CD14-positive monocyte (primary cell): ENCODE data around the gene WFDC1. TPM values are rescaled to one million over a fixed set of nuclear protein-coding genes. Genes with fewer than 3 reads are reported as not detected.

Experiments
- DNase-seq, 3 donors: peaks; one replicate each; pipeline ENCODE4 v3.0.0-alpha.2; 2011 to 2022
- H2AFZ ChIP-seq: 2 replicates; pipeline ENCODE4 v1.6.0; 2012; ENCODE audit warnings: mild to moderate bottlenecking, low read depth, low read length, inconsistent platforms; ENCODE audit not compliant: insufficient read depth, poor library complexity, severe bottlenecking
- H3K27ac ChIP-seq, 2 donors: 1 replicate in 1 of 2; 2 replicates in 1 of 2; pipeline ENCODE4 v1.5.1; 2012 to 2013; ENCODE audit warnings: low read length in 2 of 2, control low read depth in 1 of 2, inconsistent platforms in 1 of 2, low read depth in 1 of 2, mild to moderate bottlenecking in 1 of 2
- H3K27me3 ChIP-seq, 2 donors: one replicate each; pipeline versions ENCODE4 v1.6.0 to v1.6.1; 2011 to 2013; ENCODE audit warnings: low read length in 2 of 2; ENCODE audit not compliant: control insufficient read depth in 2 of 2, insufficient read depth in 2 of 2
- H3K36me3 ChIP-seq, 2 donors: replicated peaks in 1 of 2; 1 replicate in 1 of 2; 2 replicates in 1 of 2; pipeline versions ENCODE4 v1.5.1 to v1.6.1; 2012 to 2013; ENCODE audit warnings: low read length in 2 of 2, control low read depth in 1 of 2, inconsistent platforms in 1 of 2, mild to moderate bottlenecking in 1 of 2; ENCODE audit not compliant: insufficient read depth in 2 of 2, control insufficient read depth in 1 of 2
- H3K4me1 ChIP-seq, 2 donors: 1 replicate in 1 of 2; 2 replicates in 1 of 2; pipeline versions ENCODE4 v1.5.1 to v1.6.1; 2012 to 2013; ENCODE audit warnings: low read length in 2 of 2, control low read depth in 1 of 2, inconsistent platforms in 1 of 2, mild to moderate bottlenecking in 1 of 2, moderate library complexity in 1 of 2; ENCODE audit not compliant: insufficient read depth in 2 of 2, control insufficient read depth in 1 of 2
- H3K4me2 ChIP-seq: replicated peaks from 2 replicates; pipeline ENCODE3; 2012; ENCODE audit warnings: low read length, moderate library complexity, mild to moderate bottlenecking; ENCODE audit not compliant: poor library complexity, severe bottlenecking; ENCODE audit errors: extremely low read depth
- H3K4me3 ChIP-seq, 3 experiments: fragments of 200-600 bp in 1 of 3; sonication (generic) in 1 of 3; replicated peaks in 1 of 3; 1 replicate in 2 of 3; 2 replicates in 1 of 3; pipeline ENCODE4 v1.5.1; 2011 to 2013; ENCODE audit warnings: low read length in 3 of 3, mild to moderate bottlenecking in 3 of 3, control low read depth in 2 of 3, low read depth in 2 of 3, inconsistent platforms in 1 of 3, moderate library complexity in 1 of 3
- H3K79me2 ChIP-seq: 2 replicates; pipeline ENCODE4 v1.6.0; 2012; ENCODE audit warnings: mild to moderate bottlenecking, control low read depth, inconsistent platforms, low read length, moderate library complexity; ENCODE audit not compliant: insufficient read depth
- H3K9ac ChIP-seq: 2 replicates; pipeline ENCODE4 v1.6.0; 2017; ENCODE audit warnings: low read length, mild to moderate bottlenecking; ENCODE audit not compliant: insufficient read depth, poor library complexity, severe bottlenecking
- H3K9me3 ChIP-seq, 2 donors: replicated peaks in 1 of 2; 1 replicate in 1 of 2; 2 replicates in 1 of 2; pipeline versions ENCODE4 v1.5.1 to v1.6.1; 2012 to 2013; ENCODE audit warnings: low read length in 2 of 2, control low read depth in 1 of 2; ENCODE audit not compliant: control insufficient read depth in 1 of 2, insufficient read depth in 1 of 2
- H4K20me1 ChIP-seq: 2 replicates; pipeline ENCODE4 v1.6.0; 2012; ENCODE audit warnings: mild to moderate bottlenecking, low read length, control low read depth, moderate library complexity; ENCODE audit not compliant: insufficient read depth
- H3K27ac Mint-ChIP-seq, 7 donors: one replicate each; pipeline ENCODE4 v1.8.0; 2020; ENCODE audit warnings: mild to moderate bottlenecking in 7 of 7, mixed read lengths in 7 of 7, moderate library complexity in 6 of 7, inconsistent platforms in 2 of 7
- H3K27me3 Mint-ChIP-seq, 3 donors: one replicate each; pipeline ENCODE4 v1.8.0; 2021 to 2022; ENCODE audit warnings: low read depth in 3 of 3, mild to moderate bottlenecking in 3 of 3, mixed read lengths in 3 of 3, moderate library complexity in 3 of 3, inconsistent platforms in 1 of 3
- H3K36me3 Mint-ChIP-seq, 2 donors: one replicate each; pipeline ENCODE4 v1.8.0; 2020; ENCODE audit warnings: mixed read lengths in 2 of 2, inconsistent platforms in 1 of 2, mild to moderate bottlenecking in 1 of 2
- H3K4me1 Mint-ChIP-seq: one replicate; pipeline ENCODE4 v1.8.0; 2020; ENCODE audit warnings: mild to moderate bottlenecking, mixed read lengths
- H3K4me3 Mint-ChIP-seq, 2 donors: one replicate each; pipeline ENCODE4 v1.8.0; 2020; ENCODE audit warnings: mild to moderate bottlenecking in 2 of 2, mixed read lengths in 2 of 2, moderate library complexity in 1 of 2
- H3K9me3 Mint-ChIP-seq, 7 donors: one replicate each; pipeline ENCODE4 v1.8.0; 2020 to 2022; ENCODE audit warnings: mixed read lengths in 7 of 7, mild to moderate bottlenecking in 6 of 7, moderate library complexity in 6 of 7, inconsistent platforms in 2 of 7
- CTCF ChIP-seq: fragments of 200-600 bp; IDR thresholded peaks from one replicate; pipeline ENCODE4 v1.8.0; 2022; ENCODE audit warnings: antibody characterized with exemption, mild to moderate bottlenecking
- WGBS: methylation state at CpG from one replicate; pipeline ENCODE4 v1.1.5; 2013; ENCODE audit warnings: missing lambda C conversion rate; ENCODE audit not compliant: insufficient coverage; 5-methylcytosine and 5-hydroxymethylcytosine counted together
- intact Hi-C, 2 donors: fragments of 100-400 bp; cut with micrococcal nuclease; formaldehyde crosslinking; loops; one replicate each; pipeline versions ENCODE4 v1.15.0 to v1.15.1; 2023
- polyA plus RNA-seq, 3 donors: library from polyadenylated mRNA; depleted of rRNA in 1 of 3; unstranded in 2 of 3; stranded (reverse) in 1 of 3; fragments of 300-500 nt in 2 of 3; fragments of >200 nt in 1 of 3; fragmentation: Illumina TruSeq in 2 of 3; gene quantifications; 1 replicate in 2 of 3; 2 replicates in 1 of 3; pipeline ENCODE4 v1.2.3, GENCODE V29; 2012 to 2021

The WFDC1 gene
- polyA plus RNA-seq, 3 donors, result not detected

DNA sequence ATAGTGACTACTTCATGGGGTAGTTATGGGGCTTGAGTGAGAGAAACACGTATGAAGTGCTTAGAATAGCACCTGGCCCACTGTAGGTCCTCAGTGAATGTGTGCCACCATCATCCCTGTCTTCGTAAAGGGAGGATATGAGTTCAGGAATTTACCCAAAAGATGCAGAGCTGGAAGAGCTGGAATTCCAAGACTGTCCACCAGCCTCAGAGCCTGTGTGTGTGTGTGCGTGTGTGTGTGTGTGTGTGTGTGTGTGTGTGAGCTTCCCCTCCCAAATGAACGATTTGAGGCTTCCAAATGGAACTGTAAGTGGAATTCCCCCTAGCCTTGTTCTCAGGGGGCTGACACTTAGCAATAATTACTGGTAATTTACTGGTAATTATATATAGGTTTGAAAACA is 27.3 kb downstream of the WFDC1 start:
- Mint-ChIP-seq H3K36me3 (no peaks in the 10 kb centered on the region), H3K4me1 (peaks cover 5% of the 10 kb centered on the region), H3K9me3 (peaks cover 7 to 16% (median 12%) of the 10 kb centered on the region in 7 donors), H3K4me3 (no peak overlapping the region), H3K27ac (no peak overlapping the region), H3K27me3 (peaks cover 0 to 3% (median 0%) of the 10 kb centered on the region in 3 donors)
- TF ChIP-seq CTCF, result no peak
- no peaks in the 10 kb centered on the region for H3K4me1 ChIP-seq
- no peak for DNase-seq
- H3K36me3 ChIP-seq, result no peaks in the 10 kb centered on the region
- no peak overlapping the region for H3K9ac ChIP-seq
- no peak overlapping the region for H3K4me2 ChIP-seq
- no peaks in the 10 kb centered on the region for H4K20me1 ChIP-seq
- H3K27ac ChIP-seq, result no peak overlapping the region
- H3K27me3 ChIP-seq, result no peaks in the 10 kb centered on the region
- H3K79me2 ChIP-seq, result no peaks in the 10 kb centered on the region
- H2AFZ ChIP-seq, result no peak overlapping the region
- peaks cover 9 to 16% of the 10 kb centered on the region in 2 donors for H3K9me3 ChIP-seq
- WGBS, result 82% methylated on average over 2 of the region's 4 CpGs
- intact Hi-C loops, result no loop called here
- H3K4me3 ChIP-seq, result no peak overlapping the region

DNA sequence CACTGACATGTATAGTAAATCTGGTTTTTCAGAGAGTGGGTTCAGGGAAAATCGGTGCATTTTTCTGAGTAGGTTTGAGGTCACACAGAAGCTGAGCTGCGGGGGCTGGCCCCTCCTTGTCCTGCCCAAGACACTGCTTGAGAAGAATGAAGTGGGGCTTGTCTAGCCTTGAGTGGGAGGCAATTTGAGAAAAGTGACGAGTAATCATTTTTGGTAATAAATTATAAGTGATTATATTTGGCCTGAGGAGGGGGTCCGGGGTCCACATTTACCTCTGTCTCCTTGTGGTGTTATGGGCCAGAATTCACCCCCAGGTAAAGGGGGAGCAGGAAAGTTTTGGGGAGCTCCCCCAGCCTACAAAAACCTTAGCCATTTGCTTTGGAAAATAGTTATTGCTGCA is 28.1 kb downstream of the WFDC1 start:
- 95% methylated on average over 2 of the region's 4 CpGs for WGBS
- no peak for TF ChIP-seq CTCF
- Mint-ChIP-seq H3K27ac (no peak overlapping the region), H3K27me3 (peaks cover 0 to 3% (median under 1%) of the 10 kb centered on the region in 3 donors), H3K36me3 (no peaks in the 10 kb centered on the region), H3K9me3 (peaks cover 3 to 11% (median 10%) of the 10 kb centered on the region in 7 donors), H3K4me3 (no peak overlapping the region), H3K4me1 (peaks cover 5% of the 10 kb centered on the region)
- Histone ChIP-seq H3K27ac (no peak overlapping the region), H3K9ac (no peak overlapping the region), H3K4me1 (no peaks in the 10 kb centered on the region), H3K4me3 (no peak overlapping the region), H3K79me2 (no peaks in the 10 kb centered on the region), H3K9me3 (peaks cover 7 to 14% of the 10 kb centered on the region in 2 donors), H3K27me3 (no peaks in the 10 kb centered on the region), H3K4me2 (no peak overlapping the region), H2AFZ (no peak overlapping the region), H4K20me1 (no peaks in the 10 kb centered on the region), H3K36me3 (no peaks in the 10 kb centered on the region)
- DNase-seq, result no peak
- intact Hi-C loops, result no loop called here
